Parathyroid adenoma (tissue), 2 donors: ENCODE measurements around the gene MARCHF6.

Source experiments
- H2AFZ ChIP-seq: fragments of 300-600 bp; sonication (generic); one replicate; pipeline ENCODE4 v1.7.0; 2017; ENCODE audit warnings: antibody characterized with exemption, mild to moderate bottlenecking
- H3K27ac ChIP-seq: fragments of 300-600 bp; sonication (generic); one replicate; pipeline ENCODE4 v1.7.0; 2017
- H3K27me3 ChIP-seq: fragments of 300-600 bp; sonication (generic); one replicate; pipeline ENCODE4 v1.7.0; 2017; ENCODE audit warnings: low read length; ENCODE audit not compliant: control insufficient read depth, insufficient read depth
- H3K36me3 ChIP-seq: fragments of 300-600 bp; sonication (generic); one replicate; pipeline ENCODE4 v1.7.0; 2017; ENCODE audit warnings: low read length; ENCODE audit not compliant: control insufficient read depth, insufficient read depth
- H3K4me1 ChIP-seq: fragments of 300-600 bp; sonication (generic); one replicate; pipeline ENCODE4 v1.7.0; 2017; ENCODE audit warnings: control low read depth
- H3K4me2 ChIP-seq: fragments of 300-600 bp; sonication (generic); one replicate; pipeline ENCODE4 v1.7.0; 2017; ENCODE audit warnings: low read length
- H3K4me3 ChIP-seq: fragments of 300-600 bp; sonication (generic); one replicate; pipeline ENCODE4 v1.7.0; 2017; ENCODE audit warnings: low read depth, low read length
- H3K79me2 ChIP-seq: fragments of 300-600 bp; sonication (generic); one replicate; pipeline ENCODE4 v1.7.0; 2017; ENCODE audit warnings: control low read depth
- H3K9ac ChIP-seq: fragments of 300-600 bp; sonication (generic); one replicate; pipeline ENCODE4 v1.7.0; 2017; ENCODE audit warnings: mild to moderate bottlenecking
- H3K9me3 ChIP-seq: fragments of 300-600 bp; sonication (generic); one replicate; pipeline ENCODE4 v1.7.0; 2017; ENCODE audit warnings: low read length; ENCODE audit not compliant: control insufficient read depth
- TF ChIP-seq, protein P1 (sequence below): fragments of 300-600 bp; sonication (generic); IDR thresholded peaks from one replicate; pipeline ENCODE4 v1.7.0; 2017; ENCODE audit warnings: antibody characterized with exemption, mild to moderate bottlenecking
- donor health status: primary hyperparathyroidism.

Gene MARCHF6

DNA sequence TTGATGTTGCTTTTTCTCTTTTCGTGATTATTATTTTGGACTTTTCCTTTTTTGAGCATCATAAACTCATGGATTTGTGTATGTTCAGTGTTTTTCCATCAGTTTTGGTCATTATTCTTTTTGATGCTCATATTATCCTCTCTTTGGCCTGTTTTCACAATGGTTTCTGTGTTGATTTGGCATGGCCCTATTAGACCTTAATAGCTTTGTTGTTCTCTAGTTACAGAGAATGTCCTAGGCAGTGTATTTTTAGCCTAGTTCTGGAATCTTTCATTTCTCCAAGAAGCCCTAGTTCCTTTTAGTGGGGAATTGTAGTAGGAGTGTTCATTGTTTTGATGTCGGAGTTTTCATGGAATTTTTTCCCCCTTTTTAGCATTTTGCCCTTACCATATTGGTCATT lies 46.9 kb downstream of the MARCHF6 start:
- Histone ChIP-seq H3K36me3 (no peaks in the 10 kb centered on the region), H3K27me3 (no peaks in the 10 kb centered on the region), H3K27ac (no peak overlapping the region), H3K4me2 (no peak overlapping the region), H3K79me2 (peaks cover 15% of the 10 kb centered on the region), H2AFZ (no peak overlapping the region), H3K9ac (no peak overlapping the region), H3K4me3 (no peak overlapping the region), H3K4me1 (no peaks in the 10 kb centered on the region), H3K9me3 (no peaks in the 10 kb centered on the region)
- TF ChIP-seq, protein P1, sequence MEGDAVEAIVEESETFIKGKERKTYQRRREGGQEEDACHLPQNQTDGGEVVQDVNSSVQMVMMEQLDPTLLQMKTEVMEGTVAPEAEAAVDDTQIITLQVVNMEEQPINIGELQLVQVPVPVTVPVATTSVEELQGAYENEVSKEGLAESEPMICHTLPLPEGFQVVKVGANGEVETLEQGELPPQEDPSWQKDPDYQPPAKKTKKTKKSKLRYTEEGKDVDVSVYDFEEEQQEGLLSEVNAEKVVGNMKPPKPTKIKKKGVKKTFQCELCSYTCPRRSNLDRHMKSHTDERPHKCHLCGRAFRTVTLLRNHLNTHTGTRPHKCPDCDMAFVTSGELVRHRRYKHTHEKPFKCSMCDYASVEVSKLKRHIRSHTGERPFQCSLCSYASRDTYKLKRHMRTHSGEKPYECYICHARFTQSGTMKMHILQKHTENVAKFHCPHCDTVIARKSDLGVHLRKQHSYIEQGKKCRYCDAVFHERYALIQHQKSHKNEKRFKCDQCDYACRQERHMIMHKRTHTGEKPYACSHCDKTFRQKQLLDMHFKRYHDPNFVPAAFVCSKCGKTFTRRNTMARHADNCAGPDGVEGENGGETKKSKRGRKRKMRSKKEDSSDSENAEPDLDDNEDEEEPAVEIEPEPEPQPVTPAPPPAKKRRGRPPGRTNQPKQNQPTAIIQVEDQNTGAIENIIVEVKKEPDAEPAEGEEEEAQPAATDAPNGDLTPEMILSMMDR: no peak

- H2AFZ ChIP-seq: no peak overlapping the region
- no peak overlapping the region for H3K4me3 ChIP-seq
- TF ChIP-seq, protein P1: no peak
- H3K27ac ChIP-seq: no peak overlapping the region
- H3K4me1 ChIP-seq: no peaks in the 10 kb centered on the region
- no peaks in the 10 kb centered on the region for H3K36me3 ChIP-seq
- no peaks in the 10 kb centered on the region for H3K27me3 ChIP-seq
- no peak overlapping the region for H3K9ac ChIP-seq
- H3K79me2 ChIP-seq: peaks cover 12% of the 10 kb centered on the region
- H3K4me2 ChIP-seq: no peak overlapping the region
- H3K9me3 ChIP-seq: no peaks in the 10 kb centered on the region
These were observed 47.3 kb downstream of the MARCHF6 start for GRCh38 chr5:10400831-10401230.

GRCh38 chr5:10401498-10401897 lies 48.0 kb downstream of the MARCHF6 start:
- peaks cover 11% of the 10 kb centered on the region for H3K79me2 ChIP-seq
- H3K4me1 ChIP-seq: no peaks in the 10 kb centered on the region
- H3K27me3 ChIP-seq: no peaks in the 10 kb centered on the region
- H3K9ac ChIP-seq: no peak overlapping the region
- no peaks in the 10 kb centered on the region for H3K36me3 ChIP-seq
- H3K27ac ChIP-seq: no peak overlapping the region
- TF ChIP-seq, protein P1: no peak
- H3K4me2 ChIP-seq: no peak overlapping the region
- no peak overlapping the region for H2AFZ ChIP-seq
- no peaks in the 10 kb centered on the region for H3K9me3 ChIP-seq
- no peak overlapping the region for H3K4me3 ChIP-seq
